ENCODE results near the gene DCBLD2. TPM values are rescaled to one million over a fixed set of nuclear protein-coding genes. Genes with fewer than 3 reads are reported as not detected.
A peak's percentile ranks its signal among the peaks of the same experiment; 100 is the strongest.

Gene DCBLD2
- total and polyA plus RNA-seq, 2 of the 4 experiments (the other 2 are of a cell fraction), result 121 to 196 TPM

- H3K4ac ChIP-seq (ENCODE audit: low read depth, low read length), result no peak overlapping the region
- H4K5ac ChIP-seq (ENCODE audit: low read depth, low read length), result no peak overlapping the region
- no CpG with 5 or more reads among the region's 1 CpG for WGBS, 2 experiments (ENCODE audit: extremely low coverage in 2 of 2, insufficient read length in 1 of 2)
- dilution Hi-C loops (cut with HindIII; ENCODE audit: low sequenced_read_pairs, unreplicated experiment) (no loop called here), intact Hi-C loops (cut with micrococcal nuclease) (no loop called here), in situ Hi-C loops (cut with MboI; ENCODE audit: low sequenced_read_pairs) (loop anchor here (5.0 kb wide), 1 partner anchor 80 kb away; no protein-coding TSS in a partner anchor)
- peak overlapping the region; percentile 20; the same call in 1 of the 2 replicates for H3K4me2 ChIP-seq (ENCODE audit: low read depth, low read length)
- peaks cover 41% of the 10 kb centered on the region for H4K20me1 ChIP-seq (ENCODE audit: insufficient read depth, low read length)
- H3K18ac ChIP-seq (ENCODE audit: low read depth, low read length), result no peak overlapping the region
- H3K79me1 ChIP-seq (ENCODE audit: low read depth in 1 of 2, low read length in 2 of 2), result peaks cover 4 to 43% of the 10 kb centered on the region in 2 experiments; a peak in 3 of 4 replicates
- no peak overlapping the region for H2BK20ac ChIP-seq (ENCODE audit: low read depth, low read length)
- H3K27ac ChIP-seq (ENCODE audit: insufficient read depth, low read length), result no peak overlapping the region
- H2BK15ac ChIP-seq (ENCODE audit: low read depth, low read length), result no peak overlapping the region
- no peak overlapping the region for H2BK5ac ChIP-seq (ENCODE audit: low read depth, low read length, poor library complexity, severe bottlenecking)
- H3K4me3 ChIP-seq (ENCODE audit: insufficient read depth, low read depth, low read length), result no peak overlapping the region
- no peak for ATAC-seq (ENCODE audit: low read depth)
- no peaks in the 10 kb centered on the region for H3K9me3 ChIP-seq (ENCODE audit: control insufficient read depth, insufficient read depth, low read length)
- H3K9me1 ChIP-seq (ENCODE audit: insufficient read depth, low read length), result peaks cover 19% of the 10 kb centered on the region
- H3K27me3 ChIP-seq (ENCODE audit: control insufficient read depth, insufficient read depth, low read length), result no peaks in the 10 kb centered on the region
- H4K91ac ChIP-seq (ENCODE audit: insufficient read depth, low read depth, low read length), result no peak overlapping the region
- no peak overlapping the region for H2AK5ac ChIP-seq (ENCODE audit: low read depth, low read length)
- no peak overlapping the region for H3K23ac ChIP-seq (ENCODE audit: low read depth, low read length)
- no peak overlapping the region for H2BK120ac ChIP-seq (ENCODE audit: low read depth, low read length)
- H4K8ac ChIP-seq (ENCODE audit: low read depth in 2 of 2, low read length in 2 of 2), result no peak overlapping the region
- POLR2A ChIA-PET (ENCODE audit: unreplicated experiment), result no interaction called here
- CTCF ChIA-PET, result no interaction called here
- H3K14ac ChIP-seq (replicated peaks; ENCODE audit: low read depth, low read length), result no peak overlapping the region
- H2AK9ac ChIP-seq (replicated peaks; ENCODE audit: low read depth, low read length, poor library complexity), result no peak overlapping the region
- H3K36me3 ChIP-seq (ENCODE audit: control insufficient read depth, insufficient read depth, low read length), result peaks cover 4% of the 10 kb centered on the region; the same call in 1 of the 2 replicates
- no peak for TF ChIP-seq CHD1 (IDR thresholded peaks at IDR 0.05; ENCODE audit: low read depth, low read length)
- TF ChIP-seq FOS (IDR thresholded peaks at IDR 0.05; ENCODE audit: low read depth, low read length), result no peak
- TF ChIP-seq MAFK (IDR thresholded peaks at IDR 0.05; ENCODE audit: low read depth, low read length), result no peak
- TF ChIP-seq NFE2L2 (IDR thresholded peaks at IDR 0.05; ENCODE audit: low read depth, low read length), result no peak
- no peak for TF ChIP-seq CEBPB (IDR thresholded peaks at IDR 0.05; ENCODE audit: low read depth, low read length)
- no TSS peak for BruUV-seq (replicated peaks)
- DNase-seq, result no peak
- H3K4me1 ChIP-seq (ENCODE audit: control insufficient read depth, insufficient read depth, low read length), result peaks cover 12% of the 10 kb centered on the region
- H2AFZ ChIP-seq (replicated peaks; ENCODE audit: low read length, poor library complexity), result no peak overlapping the region
- no peak overlapping the region for H3K56ac ChIP-seq (ENCODE audit: extremely low read depth, insufficient read depth, low read length)
- H3K9ac ChIP-seq (ENCODE audit: low read depth, low read length), result no peak overlapping the region
These were observed 3.8 kb downstream of the DCBLD2 start for GRCh38 chr3:98897701-98898100.
